Endodermal cell (in vitro differentiated cells): Measurements from ENCODE around the gene TRIM26. TPM values are rescaled to one million over a fixed set of nuclear protein-coding genes. Genes with fewer than 3 reads are reported as not detected.

Source experiments
- DNase-seq: peaks from one replicate; pipeline ENCODE4 v3.0.0-alpha.2; 2017
- H3K27ac ChIP-seq: 2 replicates; pipeline ENCODE4 v1.5.1; 2013; ENCODE audit warnings: mild to moderate bottlenecking, low read depth, low read length, moderate library complexity
- H3K27me3 ChIP-seq: 2 replicates; pipeline ENCODE4 v1.6.1; 2013; ENCODE audit warnings: mild to moderate bottlenecking, low read length, moderate library complexity; ENCODE audit not compliant: insufficient read depth, control insufficient read depth, poor library complexity, severe bottlenecking
- H3K36me3 ChIP-seq: 2 replicates; pipeline ENCODE4 v1.7.0; 2013; ENCODE audit warnings: mild to moderate bottlenecking, low read length, moderate library complexity; ENCODE audit not compliant: control insufficient read depth, insufficient read depth
- H3K4me1 ChIP-seq: one replicate; pipeline ENCODE4 v1.7.0; 2013; ENCODE audit warnings: low read length; ENCODE audit not compliant: control insufficient read depth, insufficient read depth
- H3K4me3 ChIP-seq: 2 replicates; pipeline ENCODE4 v1.5.1; 2013; ENCODE audit warnings: mild to moderate bottlenecking, low read length, moderate library complexity
- H3K9ac ChIP-seq: 2 replicates; pipeline ENCODE4 v1.6.1; 2013; ENCODE audit warnings: mild to moderate bottlenecking, low read length, moderate library complexity; ENCODE audit not compliant: poor library complexity, severe bottlenecking; ENCODE audit errors: extremely low read depth
- H3K9me3 ChIP-seq: 2 replicates; pipeline ENCODE4 v1.6.1; 2013; ENCODE audit warnings: mild to moderate bottlenecking, low read length, moderate library complexity; ENCODE audit not compliant: control insufficient read depth
- H3K27ac Mint-ChIP-seq: 2 replicates; pipeline ENCODE4 v1.8.0; 2020; ENCODE audit warnings: mixed read lengths
- H3K27me3 Mint-ChIP-seq: 2 replicates; pipeline ENCODE4 v1.8.0; 2021; ENCODE audit warnings: mild to moderate bottlenecking, mixed read lengths; ENCODE audit not compliant: insufficient read depth
- H3K36me3 Mint-ChIP-seq: 2 replicates; pipeline ENCODE4 v1.8.0; 2020; ENCODE audit warnings: low read depth, mixed read lengths
- H3K4me1 Mint-ChIP-seq: 2 replicates; pipeline ENCODE4 v1.8.0; 2020; ENCODE audit warnings: mixed read lengths
- H3K4me3 Mint-ChIP-seq: 2 replicates; pipeline ENCODE4 v1.8.0; 2020; ENCODE audit warnings: mild to moderate bottlenecking, moderate library complexity, mixed read lengths
- H3K9me3 Mint-ChIP-seq: 2 replicates; pipeline ENCODE4 v1.8.0; 2020; ENCODE audit warnings: mild to moderate bottlenecking, mixed read lengths
- CTCF ChIP-seq: fragments of 200-600 bp; sonication (generic); conservative IDR thresholded peaks from 2 replicates; pipeline ENCODE4 v1.5.0; 2021; ENCODE audit warnings: antibody characterized with exemption, mild to moderate bottlenecking
- WGBS, 2 experiments: methylation state at CpG; one replicate each; pipeline versions ENCODE4 v1.1.5 to v1.1.7; 2013; ENCODE audit warnings: missing lambda C conversion rate in 2 of 2, mixed read lengths in 1 of 2; ENCODE audit not compliant: insufficient coverage in 1 of 2, insufficient read length in 1 of 2; 5-methylcytosine and 5-hydroxymethylcytosine counted together
- total RNA-seq, 2 donors: library from RNA; stranded (reverse); fragmentation: NEBNext Ultra II Directional in 1 of 2; extraction: Animal tissue kit (Norgen Biotek cat#: 25700) in 1 of 2; gene quantifications; 2 replicates in 1 of 2; 3 replicates in 1 of 2; pipeline ENCODE4 v1.2.1, GENCODE V29; 2021

TRIM26 gene
- total RNA-seq, 2 donors from 2014 or later, result 29.3 to 35.3 TPM

- Histone ChIP-seq H3K27ac (no peak overlapping the region), H3K4me1 (peaks cover 5% of the 10 kb centered on the region), H3K9ac (no peak overlapping the region), H3K27me3 (no peaks in the 10 kb centered on the region), H3K9me3 (no peaks in the 10 kb centered on the region), H3K4me3 (no peak overlapping the region), H3K36me3 (peaks cover 73% of the 10 kb centered on the region)
- 85 to 92% methylated on average over 3 to 7 of the region's 8 CpGs for WGBS, 2 experiments
- peak overlapping the region; percentile 28 for H3K27ac Mint-ChIP-seq
- peaks cover 63% of the 10 kb centered on the region for H3K36me3 Mint-ChIP-seq
- peaks cover 6% of the 10 kb centered on the region for H3K4me1 Mint-ChIP-seq
- no peaks in the 10 kb centered on the region for H3K27me3 Mint-ChIP-seq
- no peaks in the 10 kb centered on the region for H3K9me3 Mint-ChIP-seq
- peak; percentile 48 for DNase-seq
- TF ChIP-seq CTCF, result no peak
- no peak overlapping the region for H3K4me3 Mint-ChIP-seq
These were observed 18.2 kb downstream of the TRIM26 start for GRCh38 chr6:30194797-30195690.

- no peak for TF ChIP-seq CTCF
- 92 to 95% methylated on average over 7 of the region's 7 CpGs for WGBS, 2 experiments
- H3K36me3 Mint-ChIP-seq, result peaks cover 66% of the 10 kb centered on the region
- H3K27ac Mint-ChIP-seq, result no peak overlapping the region
- no peaks in the 10 kb centered on the region for H3K27me3 Mint-ChIP-seq
- Histone ChIP-seq H3K9ac (no peak overlapping the region), H3K27ac (no peak overlapping the region), H3K36me3 (peaks cover 72% of the 10 kb centered on the region), H3K27me3 (no peaks in the 10 kb centered on the region), H3K9me3 (no peaks in the 10 kb centered on the region), H3K4me1 (peaks cover 5% of the 10 kb centered on the region), H3K4me3 (no peak overlapping the region)
- H3K4me1 Mint-ChIP-seq, result peaks cover 6% of the 10 kb centered on the region
- H3K9me3 Mint-ChIP-seq, result no peaks in the 10 kb centered on the region
- DNase-seq, result peak; percentile 37
- no peak overlapping the region for H3K4me3 Mint-ChIP-seq
These were observed 21.1 kb downstream of the TRIM26 start for GRCh38 chr6:30192076-30192475.

- H3K27me3 Mint-ChIP-seq, result no peaks in the 10 kb centered on the region
- Histone ChIP-seq H3K27me3 (no peaks in the 10 kb centered on the region), H3K4me3 (no peak overlapping the region), H3K36me3 (peaks cover 69% of the 10 kb centered on the region), H3K9me3 (no peaks in the 10 kb centered on the region), H3K4me1 (no peaks in the 10 kb centered on the region), H3K27ac (no peak overlapping the region), H3K9ac (no peak overlapping the region)
- H3K4me3 Mint-ChIP-seq, result no peak overlapping the region
- peak overlapping the region; percentile 5 for H3K27ac Mint-ChIP-seq
- no peak for TF ChIP-seq CTCF
- H3K9me3 Mint-ChIP-seq, result no peaks in the 10 kb centered on the region
- WGBS, 2 experiments, result 95 to 97% methylated on average over 5 of the region's 5 CpGs
- H3K36me3 Mint-ChIP-seq, result peaks cover 78% of the 10 kb centered on the region
- no peaks in the 10 kb centered on the region for H3K4me1 Mint-ChIP-seq
- no peak for DNase-seq
These were observed 24.7 kb downstream of the TRIM26 start for GRCh38 chr6:30188541-30188940.
